ENCODE measurements around the gene IRF4.
"Not testable (repeated sequence)": the region's sequence is repeated elsewhere in the genome, so short reads cannot be mapped to it uniquely, and the experiment has no call there.

IRF4 gene

GRCh38 chr6:366389-367297, 24.9 kb upstream of the IRF4 start:
- no peak for DNase-seq

DNA sequence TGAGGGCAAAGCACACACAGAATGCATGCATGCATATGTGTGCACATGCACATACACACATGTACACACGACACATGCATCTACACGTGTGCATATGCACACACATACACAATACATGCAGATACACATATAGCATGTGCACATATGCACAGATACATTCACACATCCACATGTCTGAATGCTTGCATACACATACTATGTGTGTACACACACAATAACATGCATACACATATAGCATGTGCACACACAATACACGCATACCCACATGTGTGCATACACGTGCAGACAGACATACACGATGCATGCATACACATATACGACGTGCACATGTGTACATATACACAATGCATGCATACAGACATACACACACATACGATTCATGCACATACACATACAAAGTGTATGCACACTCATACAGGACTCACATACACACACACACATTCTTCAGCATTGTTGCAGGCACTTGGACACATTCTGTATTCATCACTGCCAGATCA, 24.2 kb upstream of the IRF4 start:
- no peak for DNase-seq

- DNase-seq: no peak
These were observed 23.5 kb upstream of the IRF4 start for GRCh38 chr6:367891-368630.

DNA sequence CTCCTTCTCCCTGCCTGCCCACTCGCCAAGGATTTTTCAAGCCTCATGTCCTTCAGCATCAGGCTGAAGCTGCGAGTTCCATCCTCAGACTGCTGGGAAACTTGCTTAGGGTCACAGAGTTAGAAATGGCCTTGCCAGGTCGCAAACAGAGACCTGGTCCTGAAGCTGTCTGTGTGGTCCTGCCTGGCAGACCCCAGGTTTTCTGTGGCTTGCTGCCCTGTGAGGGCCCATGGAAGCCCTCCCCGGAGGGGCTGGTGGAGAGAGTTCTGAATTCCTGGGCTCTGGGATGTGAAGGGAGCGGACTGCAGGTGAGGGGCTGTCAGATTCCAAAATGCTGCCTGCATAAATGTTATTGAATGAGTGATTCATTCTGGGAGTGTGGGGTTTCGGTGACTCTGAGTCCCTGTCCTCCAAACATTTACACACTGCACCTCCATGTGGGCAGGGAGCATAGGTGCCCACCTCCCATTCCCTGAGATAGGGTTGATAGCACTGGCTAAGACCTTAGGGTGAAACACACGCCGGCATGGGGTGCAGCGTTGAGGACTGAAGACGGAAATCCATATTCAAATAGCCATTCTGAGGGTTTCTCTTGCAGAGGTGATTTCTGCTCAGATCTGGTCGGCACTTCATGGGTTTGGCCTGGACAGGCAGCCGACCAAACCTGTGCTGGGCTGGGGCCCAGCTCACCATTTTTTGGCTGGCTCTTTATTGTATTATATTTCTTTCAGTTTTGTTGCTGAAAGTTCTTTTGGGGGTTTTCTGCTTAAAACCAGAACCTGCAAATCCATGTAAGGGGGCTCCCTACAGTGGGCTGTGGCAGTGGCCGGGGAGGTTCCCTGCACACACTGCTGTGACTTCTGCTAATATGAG, 21.8 kb upstream of the IRF4 start:
- DNase-seq: no peak

GRCh38 chr6:370555-370954, 21.0 kb upstream of the IRF4 start:
- DNase-seq: no peak

GRCh38 chr6:371851-372250, 19.7 kb upstream of the IRF4 start:
- DNase-seq: not testable (repeated sequence)

DNA sequence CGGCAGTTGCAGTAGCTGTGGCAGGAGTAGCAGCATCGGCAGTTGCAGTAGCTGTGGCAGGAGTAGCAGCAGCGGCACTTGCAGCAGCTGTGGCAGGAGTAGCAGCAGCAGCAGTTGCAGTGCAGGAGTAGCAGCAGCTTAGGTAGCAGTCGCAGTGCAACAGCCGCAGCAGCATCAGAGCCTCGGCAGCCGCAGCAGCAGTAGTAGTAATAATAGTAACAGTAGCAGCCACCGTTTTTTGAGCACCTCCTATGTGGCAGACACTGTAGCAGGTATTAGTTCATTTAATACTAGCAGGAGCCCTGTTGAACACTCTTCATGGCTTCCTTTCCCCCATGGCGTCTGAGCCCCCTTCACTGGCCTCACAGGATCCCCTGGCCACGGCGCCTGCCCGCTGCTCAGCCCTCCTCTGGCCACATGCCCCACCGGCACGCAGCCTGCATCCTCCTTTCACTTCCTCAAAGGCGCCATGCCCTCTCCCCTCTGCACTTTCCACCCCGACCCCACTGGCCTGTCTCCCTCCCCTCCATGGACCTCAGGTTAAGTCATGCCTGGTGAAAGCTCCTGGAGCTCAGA, 19.1 kb upstream of the IRF4 start:
- no peak for DNase-seq

GRCh38 chr6:373031-373430, 18.5 kb upstream of the IRF4 start:
- DNase-seq: no peak

GRCh38 chr6:373773-374724, 17.5 kb upstream of the IRF4 start:
- no peak for DNase-seq

DNA sequence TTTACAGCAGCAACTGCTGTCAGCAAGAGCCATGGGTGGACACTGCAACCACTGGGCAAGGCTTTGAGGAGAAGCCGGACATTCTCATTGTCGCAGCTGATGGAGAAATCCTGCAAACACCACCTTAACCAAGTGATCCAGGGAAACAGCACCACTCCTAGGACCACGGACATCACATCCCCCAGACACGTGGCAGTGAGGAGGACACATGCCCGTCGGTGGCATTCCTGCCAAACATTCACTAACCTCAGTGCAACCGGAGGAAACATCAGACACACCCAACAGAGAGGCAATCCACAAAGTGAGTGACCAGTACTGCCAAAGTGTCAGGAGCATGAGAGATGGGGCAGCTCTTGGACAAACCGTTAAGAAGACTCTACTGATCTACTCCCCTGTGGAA, 16.6 kb upstream of the IRF4 start:
- DNase-seq: no peak

GRCh38 chr6:376827-377640, 14.5 kb upstream of the IRF4 start:
- no peak for DNase-seq

- not testable (repeated sequence) for DNase-seq
These were observed 13.9 kb upstream of the IRF4 start for GRCh38 chr6:377641-378020.

DNA sequence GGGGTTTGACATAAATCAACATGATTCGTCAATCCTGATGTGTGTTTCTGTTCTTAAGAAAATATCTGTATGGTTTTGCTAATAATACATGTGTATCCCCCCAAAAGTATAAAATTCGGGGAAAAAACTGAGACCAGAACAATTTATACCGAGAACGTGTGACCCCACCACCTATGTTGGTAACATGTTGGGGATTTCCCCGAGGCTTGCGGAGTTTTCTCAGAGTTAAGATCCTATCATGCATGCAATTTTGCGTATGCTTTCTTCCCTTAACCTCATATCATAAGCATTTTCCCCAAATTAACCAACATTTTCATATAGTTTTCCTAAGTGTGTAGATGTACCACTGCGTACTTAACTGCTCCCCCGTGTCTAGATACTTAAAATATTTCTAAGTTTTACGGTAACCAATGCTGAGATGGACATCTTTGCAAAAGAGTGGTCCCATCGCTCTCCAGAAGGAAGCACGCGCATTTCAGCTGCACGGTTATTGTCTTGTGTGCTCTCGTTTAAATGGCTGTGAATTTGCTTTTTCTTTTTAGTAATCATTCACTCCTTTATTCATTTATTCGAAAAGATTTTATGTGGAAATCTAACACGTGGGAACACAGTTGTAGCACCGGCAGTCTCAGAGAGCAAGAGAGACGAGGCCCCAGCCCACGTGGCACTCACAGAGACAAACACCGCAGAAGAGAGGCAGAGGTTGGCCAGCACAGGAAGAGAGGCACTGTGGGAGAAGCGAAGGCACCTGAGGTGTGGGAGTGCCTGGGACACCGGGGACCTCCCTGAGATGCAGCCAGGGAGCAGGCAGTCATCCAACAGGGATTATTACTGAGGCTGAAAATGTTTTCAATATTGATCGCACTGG, 13.2 kb upstream of the IRF4 start:
- no peak for DNase-seq

GRCh38 chr6:378958-379409, 12.6 kb upstream of the IRF4 start:
- no peak for DNase-seq

DNA sequence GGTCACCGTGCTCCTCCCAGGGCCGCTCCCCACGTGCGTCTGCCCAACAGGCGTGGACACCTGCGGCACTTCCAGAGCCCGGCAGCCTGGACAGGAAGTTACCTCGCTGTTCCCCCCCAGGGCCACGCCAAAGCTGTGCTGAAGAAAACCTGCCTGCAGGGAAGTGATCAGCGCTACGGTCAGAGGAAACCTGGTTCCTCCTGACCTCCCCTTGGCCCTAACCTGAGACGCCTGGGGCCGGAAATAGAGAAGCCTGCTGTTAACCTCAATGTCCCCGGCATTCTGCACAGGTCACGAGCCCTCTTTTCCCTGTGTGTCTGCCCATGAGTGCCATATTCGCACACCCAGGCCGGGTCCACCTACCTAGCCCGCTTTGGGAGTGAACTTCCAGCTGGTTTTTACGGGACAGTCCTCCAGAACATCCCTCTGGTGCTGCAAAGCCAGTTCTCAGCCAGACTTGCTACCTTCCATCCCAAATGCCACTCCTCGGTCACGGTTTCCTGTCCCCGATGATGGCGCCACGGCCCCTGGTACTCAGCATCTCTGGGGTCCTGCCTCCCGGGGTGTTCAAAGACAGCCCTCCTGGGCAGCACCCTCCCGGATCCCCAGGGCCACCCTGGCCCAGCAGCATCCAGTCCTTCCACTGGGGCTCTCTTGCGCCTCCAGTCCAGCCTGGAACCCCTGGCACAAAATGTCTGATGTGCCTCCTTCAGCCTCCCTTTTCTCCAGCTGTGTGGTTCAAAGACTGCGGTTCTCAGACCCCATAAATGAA, 12.0 kb upstream of the IRF4 start:
- no peak for DNase-seq

GRCh38 chr6:380234-381218, 11.0 kb upstream of the IRF4 start:
- DNase-seq: no peak

GRCh38 chr6:381742-382461, 9.7 kb upstream of the IRF4 start:
- no peak for DNase-seq

All from kidney glomerular epithelial cell (primary cell).